ENCODE results near the gene WDFY1.

WDFY1 gene

DNA sequence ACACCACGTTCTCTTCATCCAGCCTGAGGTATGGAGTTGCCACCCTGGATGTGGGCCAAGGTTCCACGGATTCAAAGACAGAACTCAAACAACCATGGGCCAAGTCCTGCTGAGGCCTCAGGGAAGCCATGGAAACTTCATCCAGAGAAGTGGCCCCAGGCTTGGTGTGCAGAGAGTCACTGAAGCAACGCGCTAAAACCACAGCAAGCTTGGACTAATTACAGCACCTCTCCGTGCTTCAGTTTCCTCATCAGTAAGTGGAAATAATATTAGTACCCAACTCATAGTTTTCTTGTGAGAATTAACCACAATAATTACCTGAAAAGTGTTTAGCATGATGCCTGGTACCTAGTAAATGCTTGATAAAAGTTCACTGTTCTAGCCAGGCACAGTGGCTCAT lies 88.6 kb downstream of the WDFY1 start:
- no peak overlapping the region for H3K4me3 ChIP-seq (ENCODE audit: low read length)
- TF ChIP-seq, protein P1, sequence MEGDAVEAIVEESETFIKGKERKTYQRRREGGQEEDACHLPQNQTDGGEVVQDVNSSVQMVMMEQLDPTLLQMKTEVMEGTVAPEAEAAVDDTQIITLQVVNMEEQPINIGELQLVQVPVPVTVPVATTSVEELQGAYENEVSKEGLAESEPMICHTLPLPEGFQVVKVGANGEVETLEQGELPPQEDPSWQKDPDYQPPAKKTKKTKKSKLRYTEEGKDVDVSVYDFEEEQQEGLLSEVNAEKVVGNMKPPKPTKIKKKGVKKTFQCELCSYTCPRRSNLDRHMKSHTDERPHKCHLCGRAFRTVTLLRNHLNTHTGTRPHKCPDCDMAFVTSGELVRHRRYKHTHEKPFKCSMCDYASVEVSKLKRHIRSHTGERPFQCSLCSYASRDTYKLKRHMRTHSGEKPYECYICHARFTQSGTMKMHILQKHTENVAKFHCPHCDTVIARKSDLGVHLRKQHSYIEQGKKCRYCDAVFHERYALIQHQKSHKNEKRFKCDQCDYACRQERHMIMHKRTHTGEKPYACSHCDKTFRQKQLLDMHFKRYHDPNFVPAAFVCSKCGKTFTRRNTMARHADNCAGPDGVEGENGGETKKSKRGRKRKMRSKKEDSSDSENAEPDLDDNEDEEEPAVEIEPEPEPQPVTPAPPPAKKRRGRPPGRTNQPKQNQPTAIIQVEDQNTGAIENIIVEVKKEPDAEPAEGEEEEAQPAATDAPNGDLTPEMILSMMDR (conservative IDR thresholded peaks at IDR 0.05; ENCODE audit: low read depth, low read length): no peak
- DNase-seq (ENCODE audit: low read depth): no peak

DNA sequence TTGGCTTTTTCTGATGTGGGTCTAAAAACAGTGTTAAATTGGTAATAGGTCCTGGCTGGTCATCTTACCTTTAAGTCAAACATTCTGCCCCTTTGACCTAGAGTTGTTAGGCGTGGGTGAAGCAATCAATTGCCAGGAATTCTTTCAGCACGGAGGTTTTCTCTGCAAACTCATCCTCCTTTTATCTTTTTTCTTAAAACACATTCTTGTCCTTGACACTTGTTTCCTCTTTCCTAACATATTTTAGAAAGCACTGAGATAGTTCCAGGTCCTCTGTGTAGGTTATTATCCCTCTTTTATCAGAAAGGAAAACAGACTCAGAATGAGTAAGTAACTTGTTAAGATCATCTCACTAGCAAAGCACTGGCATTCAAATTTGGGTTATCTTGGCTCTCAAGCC lies 89.1 kb downstream of the WDFY1 start:
- no peak overlapping the region for H3K4me3 ChIP-seq (ENCODE audit: low read length)
- DNase-seq (ENCODE audit: low read depth): no peak
- TF ChIP-seq, protein P1 (conservative IDR thresholded peaks at IDR 0.05; ENCODE audit: low read depth, low read length): no peak

GRCh38 chr2:223855426-223855825 lies 89.7 kb downstream of the WDFY1 start:
- no peak overlapping the region for H3K4me3 ChIP-seq (ENCODE audit: low read length)
- TF ChIP-seq, protein P1 (conservative IDR thresholded peaks at IDR 0.05; ENCODE audit: low read depth, low read length): no peak
- no peak for DNase-seq (ENCODE audit: low read depth)

DNA sequence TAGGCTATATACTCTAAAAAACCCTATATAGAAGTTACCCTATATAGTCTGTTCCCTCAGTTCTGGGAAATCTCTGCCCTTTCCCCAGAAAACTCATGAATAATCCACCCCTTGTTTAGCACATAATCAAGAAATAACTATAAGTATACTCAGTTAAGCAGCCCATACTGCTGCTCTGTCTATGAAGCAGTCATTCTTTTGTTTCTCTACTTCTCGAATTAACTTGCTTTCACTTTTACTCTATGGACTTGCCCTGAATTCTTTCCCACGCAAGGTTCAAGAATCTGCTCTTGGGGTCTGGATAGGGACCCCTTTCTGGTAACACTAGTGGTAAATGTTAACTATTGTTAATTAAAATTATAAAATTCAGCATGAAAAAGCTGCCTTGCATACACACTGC lies 90.4 kb downstream of the WDFY1 start:
- TF ChIP-seq, protein P1 (conservative IDR thresholded peaks at IDR 0.05; ENCODE audit: low read depth, low read length): no peak
- no peak for DNase-seq (ENCODE audit: low read depth)
- no peak overlapping the region for H3K4me3 ChIP-seq (ENCODE audit: low read length)

DNA sequence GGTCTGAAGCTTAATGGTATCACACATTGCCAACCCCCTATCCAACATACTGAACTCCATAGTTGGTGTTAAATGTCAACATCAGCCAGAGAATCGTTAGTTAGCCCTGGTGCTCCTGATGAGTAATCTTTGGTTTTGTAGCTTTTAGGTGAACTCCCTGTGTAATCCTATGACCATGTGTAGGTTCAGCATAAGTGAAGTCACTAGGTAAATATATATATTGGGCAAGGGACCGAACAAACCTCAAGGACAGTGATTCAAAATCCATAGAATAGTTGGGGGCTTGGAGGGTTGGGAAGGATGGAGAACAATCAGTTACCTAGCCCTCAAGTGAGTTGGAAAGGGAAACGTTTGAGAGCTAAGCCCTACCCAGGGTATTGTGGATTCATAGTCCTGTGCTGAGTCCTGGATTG lies 91.7 kb downstream of the WDFY1 start:
- no peak for DNase-seq (ENCODE audit: low read depth)
- H3K4me3 ChIP-seq (ENCODE audit: low read length): no peak overlapping the region
- TF ChIP-seq, protein P1 (conservative IDR thresholded peaks at IDR 0.05; ENCODE audit: low read depth, low read length): no peak

DNA sequence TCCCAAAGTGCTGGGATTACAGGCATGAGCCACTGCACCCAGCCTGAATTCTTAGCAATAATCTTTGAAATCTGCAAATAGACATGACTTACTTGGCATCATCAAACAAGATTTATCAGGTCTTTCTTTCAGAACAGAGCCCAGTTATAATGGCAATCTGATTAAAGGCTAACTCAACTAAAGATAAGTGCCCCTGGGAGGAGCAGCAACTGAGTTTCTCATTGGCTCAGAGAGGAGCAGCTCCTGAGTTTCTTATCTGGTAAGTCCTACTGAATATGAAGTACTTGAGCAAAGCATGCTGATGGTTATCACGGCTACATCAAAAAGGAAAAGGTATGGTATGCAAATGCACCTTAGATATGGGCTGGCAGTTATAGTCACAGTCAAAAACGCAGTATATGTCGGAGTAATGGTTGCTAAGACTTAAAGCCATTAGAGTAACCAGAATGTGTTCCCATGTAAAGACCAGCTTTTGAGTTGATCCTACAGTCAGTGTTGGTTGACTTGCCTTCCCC lies 92.8 kb downstream of the WDFY1 start:
- DNase-seq (ENCODE audit: low read depth): no peak
- TF ChIP-seq, protein P1 (conservative IDR thresholded peaks at IDR 0.05; ENCODE audit: low read depth, low read length): no peak
- H3K4me3 ChIP-seq (ENCODE audit: low read length): no peak overlapping the region

GRCh38 chr2:223847410-223847809 lies 97.7 kb downstream of the WDFY1 start:
- H3K4me3 ChIP-seq (ENCODE audit: low read length): no peak overlapping the region
- TF ChIP-seq, protein P1 (conservative IDR thresholded peaks at IDR 0.05; ENCODE audit: low read depth, low read length): no peak
- no peak for DNase-seq (ENCODE audit: low read depth)
